Testis (tissue), 3 donors: ENCODE data around the gene MACROH2A1. TPM values are rescaled to one million over a fixed set of nuclear protein-coding genes. Genes with fewer than 3 reads are reported as not detected.

Experiments used
- DNase-seq: peaks from one replicate; pipeline ENCODE4 v3.0.0-alpha.2; 2019
- H3K27ac ChIP-seq, 2 donors: fragments of 200-600 bp; sonication (generic); one replicate each; pipeline ENCODE4 v1.5.1; 2019
- H3K27me3 ChIP-seq: fragments of 200-600 bp; sonication (generic); one replicate; pipeline ENCODE4 v1.5.1; 2019
- H3K36me3 ChIP-seq: fragments of 200-600 bp; sonication (generic); one replicate; pipeline ENCODE4 v1.5.1; 2017; ENCODE audit warnings: low read depth; ENCODE audit errors: missing control alignments
- H3K4me1 ChIP-seq: fragments of 200-600 bp; sonication (generic); one replicate; pipeline ENCODE4 v1.5.1; 2019
- H3K4me3 ChIP-seq, 2 donors: fragments of 200-600 bp; sonication (generic); one replicate each; pipeline ENCODE4 v1.5.1; 2017 to 2019
- H3K9me3 ChIP-seq: fragments of 200-600 bp; sonication (generic); one replicate; pipeline ENCODE4 v1.5.1; 2017
- POLR2A ChIP-seq: fragments of 450-650 bp; IDR thresholded peaks from one replicate; pipeline ENCODE4 v1.6.1; 2017; ENCODE audit warnings: antibody characterized with exemption, mild to moderate bottlenecking, moderate library complexity
- WGBS, 2 donors: methylation state at CpG; one replicate each; pipeline ENCODE4 v1.1.5; 2018; 5-methylcytosine and 5-hydroxymethylcytosine counted together
- intact Hi-C: fragments of 100-400 bp; cut with DNase I; formaldehyde crosslinking; loops from one replicate; pipeline ENCODE4 v1.15.1; 2023; ENCODE audit warnings: low total_unique reads
- polyA plus RNA-seq: library from polyadenylated mRNA; stranded (reverse); fragments of 350-450 nt; fragmentation: Illumina TruSeq; extraction: RNeasy Lipid Tissue Mini Kit (QIAGEN cat#74804); gene quantifications from one replicate; pipeline ENCODE4 v1.2.3, GENCODE V29; 2014; ENCODE audit warnings: low read depth, low replicate concordance; ENCODE audit not compliant: insufficient read depth
- total RNA-seq, 2 donors: library from RNA; depleted of rRNA; stranded (reverse); fragments of >200 nt; gene quantifications; one replicate each; pipeline ENCODE4 v1.2.3, GENCODE V29; 2016
- TF ChIP-seq, protein P1 (sequence below), 3 experiments: fragments of 450-650 bp in 2 of 3; fragments of 200-600 bp in 1 of 3; sonication (generic) in 1 of 3; IDR thresholded peaks; one replicate each; pipeline ENCODE4 v1.5.1; 2016 to 2019; ENCODE audit warnings: antibody characterized with exemption in 3 of 3, mild to moderate bottlenecking in 2 of 3, moderate library complexity in 1 of 3

MACROH2A1 gene
- total and polyA plus RNA-seq, 3 donors from 2014 or later = 92.9 to 191 (median 178) TPM

DNA sequence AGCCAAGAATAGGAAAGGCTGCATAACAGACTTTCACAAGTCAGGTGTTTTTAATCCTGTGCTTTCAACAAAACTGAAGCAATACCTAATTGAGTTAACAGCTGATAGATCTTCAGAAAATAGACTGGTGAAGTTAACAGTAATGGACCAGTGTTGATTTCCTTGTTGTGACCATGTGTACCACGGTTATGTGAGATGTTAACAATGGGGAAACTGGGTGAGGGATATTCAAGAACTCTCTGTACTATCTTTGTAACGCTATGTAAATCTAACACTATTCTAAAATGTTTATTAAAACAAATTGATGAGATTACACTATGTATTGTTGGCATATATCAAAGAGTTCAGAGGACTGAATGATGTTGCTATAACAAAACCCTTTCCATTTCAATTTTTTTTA, 36.9 kb downstream of the MACROH2A1 start:
- Histone ChIP-seq H3K4me3 (no peak overlapping the region), H3K27ac (no peak overlapping the region), H3K27me3 (no peaks in the 10 kb centered on the region), H3K9me3 (no peaks in the 10 kb centered on the region), H3K4me1 (peaks cover 3% of the 10 kb centered on the region), H3K36me3 (no peaks in the 10 kb centered on the region)
- WGBS, 2 donors = 88 to 90% methylated on average over 2 of the region's 2 CpGs
- intact Hi-C loops = no loop called here
- TF ChIP-seq, protein P1, sequence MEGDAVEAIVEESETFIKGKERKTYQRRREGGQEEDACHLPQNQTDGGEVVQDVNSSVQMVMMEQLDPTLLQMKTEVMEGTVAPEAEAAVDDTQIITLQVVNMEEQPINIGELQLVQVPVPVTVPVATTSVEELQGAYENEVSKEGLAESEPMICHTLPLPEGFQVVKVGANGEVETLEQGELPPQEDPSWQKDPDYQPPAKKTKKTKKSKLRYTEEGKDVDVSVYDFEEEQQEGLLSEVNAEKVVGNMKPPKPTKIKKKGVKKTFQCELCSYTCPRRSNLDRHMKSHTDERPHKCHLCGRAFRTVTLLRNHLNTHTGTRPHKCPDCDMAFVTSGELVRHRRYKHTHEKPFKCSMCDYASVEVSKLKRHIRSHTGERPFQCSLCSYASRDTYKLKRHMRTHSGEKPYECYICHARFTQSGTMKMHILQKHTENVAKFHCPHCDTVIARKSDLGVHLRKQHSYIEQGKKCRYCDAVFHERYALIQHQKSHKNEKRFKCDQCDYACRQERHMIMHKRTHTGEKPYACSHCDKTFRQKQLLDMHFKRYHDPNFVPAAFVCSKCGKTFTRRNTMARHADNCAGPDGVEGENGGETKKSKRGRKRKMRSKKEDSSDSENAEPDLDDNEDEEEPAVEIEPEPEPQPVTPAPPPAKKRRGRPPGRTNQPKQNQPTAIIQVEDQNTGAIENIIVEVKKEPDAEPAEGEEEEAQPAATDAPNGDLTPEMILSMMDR (IDR thresholded peaks at IDR 0.05) = no peak
- TF ChIP-seq POLR2A = no peak
- no peak for DNase-seq

DNA sequence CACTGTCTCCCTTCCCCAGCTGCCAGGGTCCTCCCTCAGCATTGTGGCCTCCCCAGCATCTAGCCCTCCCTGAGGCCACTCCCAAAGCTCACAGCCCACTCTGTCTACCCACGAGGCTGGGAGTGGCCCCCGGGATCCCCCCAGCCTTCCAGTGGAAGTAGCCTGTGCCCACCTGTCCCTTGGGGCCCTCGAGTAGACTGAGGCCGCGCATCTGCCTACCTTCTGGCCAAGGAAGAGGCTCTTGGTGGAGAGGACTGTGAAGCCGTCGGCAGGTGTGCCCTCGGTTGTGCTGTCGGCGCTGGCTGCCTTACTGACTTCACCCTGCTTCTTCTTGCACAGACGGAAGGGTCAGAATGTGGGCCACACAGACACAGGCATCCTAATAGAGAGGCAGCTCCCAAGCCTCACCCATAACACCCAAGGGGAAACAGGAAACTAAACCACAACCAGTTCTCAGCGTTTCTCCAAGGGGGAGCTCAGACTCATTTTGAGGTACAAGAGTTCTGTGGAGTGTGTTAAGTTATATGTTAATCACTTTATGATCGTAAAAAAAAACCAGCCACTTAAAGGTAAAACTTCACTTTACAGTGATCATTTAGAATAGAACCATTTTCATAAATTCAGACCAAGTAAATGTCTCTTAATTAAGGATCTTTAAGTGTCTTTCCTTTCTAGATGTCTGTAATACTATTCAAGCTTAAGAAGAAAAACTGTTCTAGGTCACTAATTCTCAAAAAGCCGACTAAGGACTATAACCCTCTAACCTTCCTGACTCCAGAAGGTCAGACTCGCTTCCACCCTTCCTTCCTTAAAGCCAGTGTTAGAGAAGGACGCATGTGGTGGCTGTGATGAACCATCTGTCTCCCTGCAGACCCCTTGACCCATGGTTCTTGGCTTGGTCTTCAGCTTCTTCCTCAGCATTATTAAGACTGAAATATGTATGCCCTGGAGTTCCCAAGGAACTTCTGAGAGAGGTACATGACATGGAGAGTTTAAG, 38.5 kb downstream of the MACROH2A1 start:
- 91 to 92% methylated on average over 15 to 16 of the region's 16 CpGs for WGBS, 2 donors
- TF ChIP-seq, protein P1 (IDR thresholded peaks at IDR 0.05) = no peak
- TF ChIP-seq POLR2A = no peak
- H3K4me1 ChIP-seq = peaks cover 14% of the 10 kb centered on the region
- no peaks in the 10 kb centered on the region for H3K9me3 ChIP-seq
- DNase-seq = no peak
- no peaks in the 10 kb centered on the region for H3K36me3 ChIP-seq
- no peak overlapping the region for H3K27ac ChIP-seq
- intact Hi-C loops = no loop called here
- H3K4me3 ChIP-seq = no peak overlapping the region
- no peaks in the 10 kb centered on the region for H3K27me3 ChIP-seq

DNA sequence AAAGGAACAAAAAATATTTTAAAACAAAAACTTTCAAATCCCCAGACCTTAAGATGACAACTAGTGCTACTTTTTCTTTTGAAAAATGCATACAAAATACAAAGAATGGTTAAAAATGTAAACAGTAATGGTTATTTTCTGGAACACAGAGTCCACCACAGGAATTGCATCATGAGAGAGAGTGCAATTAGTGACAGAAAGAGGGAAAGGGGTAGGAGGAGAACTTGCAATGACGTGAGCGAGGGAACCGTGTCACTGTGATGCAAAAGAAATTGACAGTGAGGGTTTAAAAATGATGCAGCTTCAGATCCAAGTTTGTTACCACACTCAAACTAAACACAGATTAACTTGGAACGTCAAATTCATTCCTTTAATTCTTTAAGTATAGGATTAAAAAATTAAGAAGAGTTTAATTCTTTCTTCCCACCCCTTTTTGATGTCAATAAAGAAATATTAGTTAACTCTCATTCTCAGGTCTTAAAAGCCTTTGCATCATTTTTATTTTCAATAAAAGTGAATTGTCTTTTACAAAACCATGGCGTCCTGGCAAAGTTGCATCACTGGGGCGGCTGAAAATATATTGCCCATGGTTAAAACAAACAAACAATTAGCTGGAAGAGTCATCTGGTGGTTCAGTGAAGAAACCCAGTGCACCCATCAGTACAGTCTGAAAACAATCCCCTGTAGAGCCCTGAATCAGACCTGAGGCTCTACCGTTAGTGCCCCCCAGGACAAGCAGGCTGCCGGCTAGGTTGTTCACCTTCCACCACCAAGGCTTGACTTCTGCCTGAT, 39.5 kb downstream of the MACROH2A1 start:
- TF ChIP-seq, protein P1 (IDR thresholded peaks at IDR 0.05) = no peak
- no peak for TF ChIP-seq POLR2A
- 83 to 89% methylated on average over 8 of the region's 8 CpGs for WGBS, 2 donors
- Histone ChIP-seq H3K4me1 (peaks cover 16% of the 10 kb centered on the region), H3K27ac (no peak overlapping the region), H3K27me3 (no peaks in the 10 kb centered on the region), H3K36me3 (no peaks in the 10 kb centered on the region), H3K4me3 (no peak overlapping the region), H3K9me3 (no peaks in the 10 kb centered on the region)
- DNase-seq = no peak
- intact Hi-C loops = no loop called here

DNA sequence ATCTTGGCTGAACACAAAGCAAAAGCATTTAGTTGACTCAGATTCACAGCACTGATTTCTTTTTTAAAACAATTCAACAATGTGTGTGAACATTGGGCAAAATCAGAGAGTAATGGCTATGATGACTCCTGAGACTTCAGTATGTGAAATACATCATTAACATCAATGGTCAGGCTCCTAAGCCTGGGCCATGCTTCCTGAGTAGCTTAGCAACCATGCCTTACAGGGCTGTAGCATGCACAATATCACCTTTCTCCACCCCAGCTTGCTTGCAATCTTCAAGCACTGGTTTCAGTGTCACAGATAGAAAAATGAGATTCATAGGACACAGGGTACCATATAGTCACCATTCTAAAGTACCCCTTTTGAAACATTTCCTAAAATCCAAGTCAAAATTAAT, 41.3 kb downstream of the MACROH2A1 start:
- no peak overlapping the region for H3K4me3 ChIP-seq
- H3K36me3 ChIP-seq = no peaks in the 10 kb centered on the region
- no peaks in the 10 kb centered on the region for H3K9me3 ChIP-seq
- TF ChIP-seq POLR2A = no peak
- H3K27ac ChIP-seq = no peak overlapping the region
- intact Hi-C loops = no loop called here
- no peaks in the 10 kb centered on the region for H3K27me3 ChIP-seq
- peaks cover 20% of the 10 kb centered on the region for H3K4me1 ChIP-seq
- DNase-seq = no peak
